Retinal pigment epithelial cell (primary cell): ENCODE data around the gene GPR55.
"Not testable (repeated sequence)": the region's sequence is repeated elsewhere in the genome, so short reads cannot be mapped to it uniquely, and the experiment has no call there.

ENCODE experiments used
- DNase-seq: peaks from one replicate; pipeline ENCODE4 v3.0.0-alpha.2; 2010; ENCODE audit warnings: low read depth
- H3K4me3 ChIP-seq: 2 replicates; pipeline ENCODE4 v1.5.1; 2011; ENCODE audit warnings: mild to moderate bottlenecking, low read length, control low read depth, moderate library complexity
- TF ChIP-seq, protein P1 (sequence below): conservative IDR thresholded peaks from 2 replicates; pipeline ENCODE4 v1.5.1; 2011; ENCODE audit warnings: low read depth, low read length, control low read depth, inconsistent platforms

The GPR55 gene

GRCh38 chr2:230938516-230939065 is 13.5 kb upstream of the GPR55 start:
- H3K4me3 ChIP-seq: no peak overlapping the region
- DNase-seq: no peak
- TF ChIP-seq, protein P1, sequence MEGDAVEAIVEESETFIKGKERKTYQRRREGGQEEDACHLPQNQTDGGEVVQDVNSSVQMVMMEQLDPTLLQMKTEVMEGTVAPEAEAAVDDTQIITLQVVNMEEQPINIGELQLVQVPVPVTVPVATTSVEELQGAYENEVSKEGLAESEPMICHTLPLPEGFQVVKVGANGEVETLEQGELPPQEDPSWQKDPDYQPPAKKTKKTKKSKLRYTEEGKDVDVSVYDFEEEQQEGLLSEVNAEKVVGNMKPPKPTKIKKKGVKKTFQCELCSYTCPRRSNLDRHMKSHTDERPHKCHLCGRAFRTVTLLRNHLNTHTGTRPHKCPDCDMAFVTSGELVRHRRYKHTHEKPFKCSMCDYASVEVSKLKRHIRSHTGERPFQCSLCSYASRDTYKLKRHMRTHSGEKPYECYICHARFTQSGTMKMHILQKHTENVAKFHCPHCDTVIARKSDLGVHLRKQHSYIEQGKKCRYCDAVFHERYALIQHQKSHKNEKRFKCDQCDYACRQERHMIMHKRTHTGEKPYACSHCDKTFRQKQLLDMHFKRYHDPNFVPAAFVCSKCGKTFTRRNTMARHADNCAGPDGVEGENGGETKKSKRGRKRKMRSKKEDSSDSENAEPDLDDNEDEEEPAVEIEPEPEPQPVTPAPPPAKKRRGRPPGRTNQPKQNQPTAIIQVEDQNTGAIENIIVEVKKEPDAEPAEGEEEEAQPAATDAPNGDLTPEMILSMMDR: no peak

DNA sequence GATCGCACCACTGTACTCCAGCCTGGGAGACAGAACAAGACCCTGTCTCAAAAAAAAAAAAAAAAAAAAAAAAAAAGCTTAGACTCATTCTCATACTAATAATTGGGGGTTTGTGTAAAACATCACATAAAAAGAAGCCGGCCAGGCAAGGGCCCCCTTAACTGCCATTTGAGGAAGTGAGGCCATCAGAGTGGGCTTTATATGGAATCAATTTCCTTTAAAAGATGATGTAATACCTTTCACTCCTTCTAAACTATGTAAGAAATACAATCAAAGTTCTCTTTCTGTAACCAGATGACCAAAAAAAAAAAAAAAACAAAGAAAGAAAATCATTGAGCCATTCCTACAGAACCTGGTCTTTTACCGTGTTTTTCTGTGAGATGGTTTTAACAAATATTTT is 13.1 kb upstream of the GPR55 start:
- no peak for DNase-seq
- TF ChIP-seq, protein P1: no peak

GRCh38 chr2:230937362-230937761 is 12.3 kb upstream of the GPR55 start:
- no peak for DNase-seq
- TF ChIP-seq, protein P1: no peak
- H3K4me3 ChIP-seq: no peak overlapping the region

More for the DNA sequence above, 13.1 kb upstream of the GPR55 start:
- no peak overlapping the region for H3K4me3 ChIP-seq

GRCh38 chr2:230936243-230936642 is 11.2 kb upstream of the GPR55 start:
- not testable (repeated sequence) for DNase-seq

GRCh38 chr2:230935130-230935430 is 10.0 kb upstream of the GPR55 start:
- H3K4me3 ChIP-seq: no peak overlapping the region
- no peak for DNase-seq
- TF ChIP-seq, protein P1: no peak

More at GRCh38 chr2:230936243-230936642, 11.2 kb upstream of the GPR55 start:
- H3K4me3 ChIP-seq: not testable (repeated sequence)

GRCh38 chr2:230934231-230935129 is 9.4 kb upstream of the GPR55 start:
- H3K4me3 ChIP-seq: no peak overlapping the region
- TF ChIP-seq, protein P1: no peak
- no peak for DNase-seq

GRCh38 chr2:230933521-230934180 is 8.6 kb upstream of the GPR55 start:
- TF ChIP-seq, protein P1: no peak
- DNase-seq: no peak

More at GRCh38 chr2:230933521-230934180, 8.6 kb upstream of the GPR55 start:
- no peak overlapping the region for H3K4me3 ChIP-seq
